ENCODE measurements around the gene EIF4E2. TPM values are rescaled to one million over a fixed set of nuclear protein-coding genes. Genes with fewer than 3 reads are reported as not detected.
A peak's percentile ranks its signal among the peaks of the same experiment; 100 is the strongest.

Gene EIF4E2
- total and polyA plus RNA-seq, 8 donors, result 2.3 to 79.3 (median 41.0) TPM

DNA sequence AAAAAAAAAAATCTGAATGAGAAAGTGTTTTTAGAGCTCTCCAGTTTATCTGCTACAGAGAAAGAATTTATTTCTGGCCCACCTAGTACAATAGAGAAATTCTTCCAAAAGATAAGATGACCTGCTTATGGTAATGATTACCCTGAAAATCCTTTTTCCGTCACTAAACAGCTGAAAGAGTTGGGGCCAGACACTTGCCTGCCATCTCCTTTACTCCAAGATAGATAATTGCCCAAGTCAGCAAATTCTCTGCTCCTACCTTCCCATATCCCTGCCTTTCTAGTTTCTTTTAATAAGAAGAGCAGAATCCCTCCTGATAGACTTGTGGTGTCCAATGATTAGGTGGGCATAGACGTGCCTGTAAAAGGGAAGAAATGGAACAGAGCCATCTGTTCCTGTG is 28.1 kb downstream of the EIF4E2 start:
- no peak overlapping the region for H3K27ac ChIP-seq
- 67 to 87% (median 76%) methylated on average over 2 of the region's 2 CpGs for WGBS, 5 donors
- no peak overlapping the region for H3K4me3 ChIP-seq
- H3K9me3 ChIP-seq, result no peaks in the 10 kb centered on the region
- intact Hi-C loops (cut with DNase I; ENCODE audit: low total_unique reads), result no loop called here
- TF ChIP-seq POLR2A (IDR thresholded peaks at IDR 0.05) (no peak), EP300 (IDR thresholded peaks at IDR 0.05) (no peak), POLR2AphosphoS5 (IDR thresholded peaks at IDR 0.05) (no peak)
- TF ChIP-seq, protein P1, sequence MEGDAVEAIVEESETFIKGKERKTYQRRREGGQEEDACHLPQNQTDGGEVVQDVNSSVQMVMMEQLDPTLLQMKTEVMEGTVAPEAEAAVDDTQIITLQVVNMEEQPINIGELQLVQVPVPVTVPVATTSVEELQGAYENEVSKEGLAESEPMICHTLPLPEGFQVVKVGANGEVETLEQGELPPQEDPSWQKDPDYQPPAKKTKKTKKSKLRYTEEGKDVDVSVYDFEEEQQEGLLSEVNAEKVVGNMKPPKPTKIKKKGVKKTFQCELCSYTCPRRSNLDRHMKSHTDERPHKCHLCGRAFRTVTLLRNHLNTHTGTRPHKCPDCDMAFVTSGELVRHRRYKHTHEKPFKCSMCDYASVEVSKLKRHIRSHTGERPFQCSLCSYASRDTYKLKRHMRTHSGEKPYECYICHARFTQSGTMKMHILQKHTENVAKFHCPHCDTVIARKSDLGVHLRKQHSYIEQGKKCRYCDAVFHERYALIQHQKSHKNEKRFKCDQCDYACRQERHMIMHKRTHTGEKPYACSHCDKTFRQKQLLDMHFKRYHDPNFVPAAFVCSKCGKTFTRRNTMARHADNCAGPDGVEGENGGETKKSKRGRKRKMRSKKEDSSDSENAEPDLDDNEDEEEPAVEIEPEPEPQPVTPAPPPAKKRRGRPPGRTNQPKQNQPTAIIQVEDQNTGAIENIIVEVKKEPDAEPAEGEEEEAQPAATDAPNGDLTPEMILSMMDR (IDR thresholded peaks at IDR 0.05), result no peak
- H3K4me1 ChIP-seq, result peaks cover 10 to 27% (median 17%) of the 10 kb centered on the region in 4 donors
- H3K36me3 ChIP-seq, result peaks cover 12 to 83% (median 73%) of the 10 kb centered on the region in 4 donors
- DNase-seq, result no peak
- H3K27me3 ChIP-seq, result no peaks in the 10 kb centered on the region

DNA sequence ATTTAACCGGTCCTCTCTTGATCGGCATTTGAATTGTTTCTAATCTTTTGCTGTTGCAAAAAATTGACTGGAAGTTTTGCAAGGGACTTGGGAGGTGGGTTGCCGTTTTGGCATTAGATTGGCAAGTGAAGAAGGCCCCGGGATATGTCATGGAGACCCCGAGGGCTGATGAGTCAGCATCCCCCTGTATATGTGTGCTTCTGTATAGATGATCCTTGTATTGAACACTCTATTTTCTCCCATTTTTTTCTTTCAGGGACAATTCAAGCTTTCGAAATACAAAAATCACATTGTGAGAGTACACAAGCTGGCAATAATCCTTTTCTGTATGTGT is 30.1 kb downstream of the EIF4E2 start:
- DNase-seq, result no peak
- no peak for TF ChIP-seq POLR2A (IDR thresholded peaks at IDR 0.05)
- TF ChIP-seq, protein P1 (IDR thresholded peaks at IDR 0.05), result no peak
- Histone ChIP-seq H3K36me3 (peaks cover 4 to 71% (median 63%) of the 10 kb centered on the region in 4 donors), H3K9me3 (peaks cover 0 to 6% (median 0%) of the 10 kb centered on the region in 4 donors), H3K27ac (peak overlapping the region; percentile 16 to 87 (median 65)), H3K4me1 (peaks cover 10 to 27% (median 15%) of the 10 kb centered on the region in 4 donors), H3K27me3 (no peaks in the 10 kb centered on the region), H3K4me3 (peak overlapping the region in 1 of 4 donors; percentile 1)
- WGBS, 5 donors, result 30 to 70% (median 55%) methylated on average over 6 of the region's 6 CpGs
- intact Hi-C loops (cut with DNase I; ENCODE audit: low total_unique reads), result no loop called here

DNA sequence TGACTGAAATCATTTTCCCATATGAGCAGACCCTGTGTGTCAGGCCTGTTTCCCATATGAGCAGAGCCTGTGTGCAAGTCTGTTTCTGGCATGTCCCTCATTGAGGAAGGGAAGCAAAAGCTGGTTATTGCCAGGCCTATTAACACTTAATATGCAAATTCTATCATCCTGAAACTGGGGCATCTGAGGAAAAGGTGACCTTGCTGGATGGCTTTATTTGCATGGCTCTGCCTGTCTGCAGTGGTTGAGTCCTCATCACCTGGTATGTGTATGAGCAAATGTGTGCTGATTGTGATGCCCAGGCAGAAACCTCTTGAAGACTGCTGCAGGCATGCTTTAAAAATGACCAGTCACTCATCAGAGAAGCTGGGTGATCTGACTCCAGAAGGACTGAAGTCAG is 31.2 kb downstream of the EIF4E2 start:
- DNase-seq, result no peak

DNA sequence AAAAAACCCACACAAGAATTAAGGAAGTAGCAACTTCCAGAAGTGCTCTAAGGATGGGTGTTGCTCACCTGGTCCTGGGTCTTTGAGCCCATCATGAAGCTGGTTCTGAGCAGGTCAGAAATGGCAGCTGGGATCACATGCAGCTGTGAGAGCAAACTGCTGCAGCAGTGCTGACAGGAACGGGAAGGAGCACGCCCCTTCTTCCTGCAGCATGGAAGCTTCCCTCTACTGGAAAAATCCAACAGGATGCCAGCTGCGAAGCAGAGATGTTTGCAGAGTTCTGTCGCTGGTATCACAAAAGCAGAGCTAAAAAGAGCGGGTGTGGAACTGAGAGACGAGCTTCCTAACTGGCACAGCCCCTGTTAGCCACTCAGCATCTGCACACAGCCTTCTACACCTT is 33.7 kb downstream of the EIF4E2 start:
- H3K27ac ChIP-seq, result no peak overlapping the region
- DNase-seq, result no peak
- H3K27me3 ChIP-seq, result no peaks in the 10 kb centered on the region
- H3K4me1 ChIP-seq, result peaks cover 19 to 43% (median 27%) of the 10 kb centered on the region in 4 donors
- H3K36me3 ChIP-seq, result peaks cover 0 to 49% (median 44%) of the 10 kb centered on the region in 4 donors
- peaks cover 0 to 6% (median 0%) of the 10 kb centered on the region in 4 donors for H3K9me3 ChIP-seq
- no peak for TF ChIP-seq POLR2A (IDR thresholded peaks at IDR 0.05)
- no peak for TF ChIP-seq EP300 (IDR thresholded peaks at IDR 0.05)
- TF ChIP-seq, protein P1 (IDR thresholded peaks at IDR 0.05), result no peak
- no peak for TF ChIP-seq POLR2AphosphoS5 (IDR thresholded peaks at IDR 0.05)
- 80 to 92% (median 83%) methylated on average over 6 of the region's 6 CpGs for WGBS, 5 donors
- no peak overlapping the region for H3K4me3 ChIP-seq
- intact Hi-C loops (cut with DNase I; ENCODE audit: low total_unique reads), result no loop called here

More for the DNA sequence above, 31.2 kb downstream of the EIF4E2 start:
- no peaks in the 10 kb centered on the region for H3K27me3 ChIP-seq
- H3K9me3 ChIP-seq, result peaks cover 0 to 6% (median 0%) of the 10 kb centered on the region in 4 donors
- H3K4me3 ChIP-seq, result no peak overlapping the region
- intact Hi-C loops (cut with DNase I; ENCODE audit: low total_unique reads), result no loop called here
- peak overlapping the region in 3 of 5 donors; percentile 19 to 87 (median 37) for H3K27ac ChIP-seq
- peaks cover 10 to 27% (median 15%) of the 10 kb centered on the region in 4 donors for H3K4me1 ChIP-seq
- H3K36me3 ChIP-seq, result peaks cover 4 to 62% (median 55%) of the 10 kb centered on the region in 4 donors
- no peak for TF ChIP-seq POLR2A (IDR thresholded peaks at IDR 0.05)
- TF ChIP-seq, protein P1 (IDR thresholded peaks at IDR 0.05), result no peak
- no peak for TF ChIP-seq POLR2AphosphoS5 (IDR thresholded peaks at IDR 0.05)
- TF ChIP-seq EP300 (IDR thresholded peaks at IDR 0.05), result no peak

Data from stomach (tissue), 9 donors.